ACHN (cell line): ENCODE data around the gene RAB11FIP4.
"Not testable (repeated sequence)": the region's sequence is repeated elsewhere in the genome, so short reads cannot be mapped to it uniquely, and the experiment has no call there.

Source experiments
- DNase-seq: peaks from one replicate; pipeline ENCODE4 v3.0.0-alpha.2; 2015
- in situ Hi-C: cut with HindIII; loops from 2 replicates; pipeline ENCODE4 v1.10.0; 2017; ENCODE audit warnings: low sequenced_read_pairs, low pct_ligation_motif_present, low pct_unique_long_range_greater_than_20kb

The RAB11FIP4 gene

GRCh38 chr17:31424944-31425281, 33.4 kb downstream of the RAB11FIP4 start:
- in situ Hi-C loops: no loop called here
- no peak for DNase-seq

GRCh38 chr17:31425282-31426040, 34.0 kb downstream of the RAB11FIP4 start:
- no peak for DNase-seq
- in situ Hi-C loops: no loop called here

GRCh38 chr17:31427684-31428083, 36.2 kb downstream of the RAB11FIP4 start:
- no peak for DNase-seq
- in situ Hi-C loops: no loop called here

- no peak for DNase-seq
- in situ Hi-C loops: no loop called here
Observed at GRCh38 chr17:31428111-31428510, 36.6 kb downstream of the RAB11FIP4 start.

- DNase-seq: no peak
- in situ Hi-C loops: no loop called here
Observed at GRCh38 chr17:31428512-31428911, 37.0 kb downstream of the RAB11FIP4 start.

- in situ Hi-C loops: no loop called here
- DNase-seq: no peak
Observed at GRCh38 chr17:31431098-31431851, 39.8 kb downstream of the RAB11FIP4 start.

GRCh38 chr17:31431852-31432658, 40.6 kb downstream of the RAB11FIP4 start:
- no peak for DNase-seq
- in situ Hi-C loops: no loop called here

GRCh38 chr17:31433091-31433790, 41.8 kb downstream of the RAB11FIP4 start:
- in situ Hi-C loops: no loop called here
- DNase-seq: no peak

- in situ Hi-C loops: no loop called here
- no peak for DNase-seq
Observed at GRCh38 chr17:31433811-31434726, 42.6 kb downstream of the RAB11FIP4 start.

GRCh38 chr17:31434727-31435050, 43.2 kb downstream of the RAB11FIP4 start:
- DNase-seq: no peak
- in situ Hi-C loops: no loop called here

- in situ Hi-C loops: no loop called here
- DNase-seq: no peak
Observed at GRCh38 chr17:31435581-31435980, 44.1 kb downstream of the RAB11FIP4 start.

- in situ Hi-C loops: no loop called here
- no peak for DNase-seq
Observed at GRCh38 chr17:31437720-31438400, 46.4 kb downstream of the RAB11FIP4 start.

GRCh38 chr17:31439716-31440115, 48.2 kb downstream of the RAB11FIP4 start:
- in situ Hi-C loops: no loop called here
- DNase-seq: no peak

- in situ Hi-C loops: no loop called here
- no peak for DNase-seq
Observed at GRCh38 chr17:31442276-31442675, 50.8 kb downstream of the RAB11FIP4 start.

- in situ Hi-C loops, DNase-seq: not testable (repeated sequence)
Observed at GRCh38 chr17:31442856-31443255, 51.4 kb downstream of the RAB11FIP4 start.

- no peak for DNase-seq
- in situ Hi-C loops: no loop called here
Observed at GRCh38 chr17:31443386-31443785, 51.9 kb downstream of the RAB11FIP4 start.

GRCh38 chr17:31444026-31444425, 52.6 kb downstream of the RAB11FIP4 start:
- in situ Hi-C loops: no loop called here
- DNase-seq: no peak
